Aorta (tissue), 5 donors: ENCODE results near the gene PTK7. TPM values are rescaled to one million over a fixed set of nuclear protein-coding genes. Genes with fewer than 3 reads are reported as not detected.
A peak's percentile ranks its signal among the peaks of the same experiment; 100 is the strongest.

Source experiments
- ATAC-seq: fragments of 200-7000 bp; cut with Tn5 transposase; one replicate; pipeline ENCODE4 v1.9.1; 2022; ENCODE audit warnings: moderate library complexity; ENCODE audit not compliant: low FRiP score
- DNase-seq, 2 donors: peaks; one replicate each; pipeline ENCODE4 v3.0.0-alpha.2; 2020
- H3K27ac ChIP-seq, 2 donors: one replicate each; pipeline ENCODE4 v1.5.1; 2013; ENCODE audit warnings: low read length in 2 of 2, mild to moderate bottlenecking in 2 of 2, moderate library complexity in 2 of 2, control low read depth in 1 of 2, inconsistent platforms in 1 of 2, low read depth in 1 of 2
- H3K27me3 ChIP-seq, 2 donors: one replicate each; pipeline ENCODE4 v1.6.1; 2013; ENCODE audit warnings: control low read depth in 1 of 2, low read length in 1 of 2, mild to moderate bottlenecking in 1 of 2, moderate library complexity in 1 of 2; ENCODE audit not compliant: insufficient read depth in 2 of 2, control insufficient read depth in 1 of 2
- H3K36me3 ChIP-seq, 2 donors: one replicate each; pipeline ENCODE4 v1.6.1; 2013; ENCODE audit warnings: control low read depth in 1 of 2, low read length in 1 of 2, mild to moderate bottlenecking in 1 of 2; ENCODE audit not compliant: insufficient read depth in 2 of 2, control insufficient read depth in 1 of 2
- H3K4me1 ChIP-seq, 2 donors: one replicate each; pipeline ENCODE4 v1.6.1; 2013; ENCODE audit warnings: low read length in 2 of 2, control low read depth in 1 of 2, mild to moderate bottlenecking in 1 of 2, moderate library complexity in 1 of 2; ENCODE audit not compliant: insufficient read depth in 2 of 2, control insufficient read depth in 1 of 2
- H3K4me3 ChIP-seq, 2 donors: one replicate each; pipeline ENCODE4 v1.5.1; 2013; ENCODE audit warnings: low read length in 2 of 2, control low read depth in 1 of 2, mild to moderate bottlenecking in 1 of 2
- H3K9me3 ChIP-seq: one replicate; pipeline ENCODE4 v1.6.1; 2013; ENCODE audit warnings: mild to moderate bottlenecking, low read length; ENCODE audit not compliant: control insufficient read depth
- WGBS, 2 donors: extraction: QIAGEN DNeasy Blood & Tissue Kit; methylation state at CpG; one replicate each; pipeline ENCODE4 v1.1.7; 2013; 5-methylcytosine and 5-hydroxymethylcytosine counted together
- intact Hi-C, 2 donors: fragments of 100-400 bp; cut with DNase I; formaldehyde crosslinking; loops; one replicate each; pipeline versions ENCODE4 v1.14.2 to v1.15.0; 2022
- polyA plus RNA-seq, 2 donors: library from polyadenylated mRNA; stranded (reverse); fragments of 200-250 nt; gene quantifications; one replicate each; pipeline ENCODE4 v1.2.3, GENCODE V29; 2013
- total RNA-seq, 2 donors: library from RNA; stranded (reverse); fragmentation: NEBNext Ultra II Directional; extraction: Animal tissue kit (Norgen Biotek cat#: 25700); gene quantifications; one replicate each; pipeline ENCODE4 v1.2.1, GENCODE V29; 2021
- donor health status: healthy with polysubstance abuse.
- donor health status: Bipolar disorder and iron deficiency.
- donor health status: DM: no; HTN: no; CAD: no.
- donor health status: DM: no; HTN: no; CAD: no.
- donor health status: DM: yes; HTN: yes; CAD: no.

The PTK7 gene
- total and polyA plus RNA-seq, 4 donors: 0.13 to 9.6 (median 5.0) TPM

DNA sequence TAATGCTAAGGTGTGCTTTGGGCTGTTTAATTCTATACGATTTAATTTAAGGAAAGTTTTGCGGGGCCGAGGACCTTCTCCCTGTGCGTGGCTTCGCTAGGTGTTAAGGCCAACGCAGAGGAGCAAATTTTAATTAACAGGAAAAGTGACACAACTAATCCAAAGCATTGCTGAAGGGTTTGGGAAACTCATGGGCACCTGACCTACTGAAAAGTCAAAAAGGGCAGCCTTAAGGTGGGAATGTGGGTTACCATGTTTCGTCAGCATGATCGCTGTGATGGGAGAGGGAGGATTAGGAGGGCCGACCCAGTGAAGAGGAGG lies 105.5 kb downstream of the PTK7 start:
- Histone ChIP-seq H3K27ac (no peak overlapping the region), H3K4me3 (peak overlapping the region; percentile 2 to 62), H3K36me3 (peaks cover 0 to 13% of the 10 kb centered on the region in 2 donors), H3K4me1 (no peaks in the 10 kb centered on the region), H3K27me3 (no peaks in the 10 kb centered on the region), H3K9me3 (no peaks in the 10 kb centered on the region)
- WGBS, 2 donors: 30 to 37% methylated on average over 9 of the region's 9 CpGs
- ATAC-seq: no peak
- intact Hi-C loops: no loop called here
- peak in 1 of 2 donors; percentile 25 for DNase-seq

DNA sequence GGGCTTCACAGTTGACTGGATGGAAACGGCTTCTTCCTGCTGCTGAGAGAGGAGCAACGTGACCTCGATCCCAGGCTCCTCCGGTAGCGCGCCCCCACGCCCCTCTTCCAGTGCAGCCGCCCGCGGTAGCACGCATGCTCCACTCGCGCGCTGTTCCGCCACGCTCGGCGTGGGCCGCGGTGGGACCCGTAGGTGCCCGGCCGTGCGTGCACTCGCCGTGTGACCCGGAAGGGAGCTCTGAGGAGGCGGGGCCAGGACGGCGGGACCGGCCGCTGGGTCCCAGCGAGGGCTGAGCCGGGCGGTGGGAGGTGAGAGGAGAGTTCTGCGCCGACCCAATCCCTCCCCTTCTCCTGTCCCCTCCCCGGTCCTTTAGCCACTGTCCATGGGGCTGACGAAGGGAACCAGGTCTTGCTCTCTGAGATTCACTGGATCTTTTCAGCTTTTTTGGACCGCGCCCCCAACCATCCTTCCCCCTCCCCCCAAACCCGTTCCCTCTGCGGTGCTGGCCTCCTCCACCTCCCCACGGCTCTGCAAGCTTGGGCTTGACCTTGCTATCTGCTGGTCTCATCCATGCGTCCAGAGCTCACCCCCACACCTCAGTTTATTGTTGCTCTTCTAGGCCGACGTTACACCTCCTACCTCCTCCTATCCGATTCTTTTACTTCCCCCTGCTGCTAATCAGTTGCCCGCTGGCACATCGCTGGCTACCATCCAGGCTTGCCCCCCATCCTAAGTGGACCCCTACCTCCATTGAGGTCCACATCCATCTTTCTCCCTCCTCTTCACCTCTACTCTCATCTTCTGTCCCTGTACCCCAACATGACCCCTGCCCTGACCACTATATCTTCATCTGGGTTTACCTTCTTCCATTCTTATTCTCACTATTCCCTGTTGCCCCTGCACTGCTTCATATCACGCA lies 106.1 kb downstream of the PTK7 start, which contains the start of gene CUL9:
Gene CUL9, plus strand, starts transcription at position 255 of the 919 bp plus-strand sequence. CDS start 2,115 bp downstream, outside the sequence.
- Histone ChIP-seq H3K4me3 (peak within 1 kb of the TSS; percentile 30 to 62), H3K27ac (no peak within 1 kb of the TSS), H3K27me3 (no peaks in the 10 kb centered on the region), H3K36me3 (peaks cover 0 to 15% of the 10 kb centered on the region in 2 donors), H3K9me3 (no peaks in the 10 kb centered on the region), H3K4me1 (no peaks in the 10 kb centered on the region)
- intact Hi-C loops: no loop called here
- WGBS, 2 donors: 1 to 2% methylated on average over 25 to 51 of the region's 51 CpGs
- ATAC-seq (peak; percentile 96), DNase-seq (peak; percentile 92 to 96)

DNA sequence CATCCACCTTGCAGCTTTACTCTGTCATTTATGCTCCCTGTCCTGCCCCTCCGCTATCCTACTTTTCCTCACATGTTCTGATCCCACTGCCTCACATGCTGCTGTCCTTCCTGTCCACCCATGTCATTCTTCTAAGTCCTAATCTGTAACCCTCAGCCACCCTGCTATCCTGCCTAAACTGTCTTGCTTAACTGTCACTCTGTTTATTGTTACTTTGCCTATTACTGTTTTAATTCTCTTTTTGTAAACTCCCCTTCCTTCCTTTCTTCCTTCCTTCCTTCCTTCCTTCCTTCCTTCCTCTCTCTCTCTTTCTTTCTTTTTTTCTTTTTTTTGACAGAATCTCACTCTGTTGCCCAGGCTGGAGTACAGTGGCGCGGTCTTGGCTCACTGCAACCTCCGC lies 107.3 kb downstream of the PTK7 start:
- Histone ChIP-seq H3K36me3 (peaks cover 0 to 13% of the 10 kb centered on the region in 2 donors), H3K4me1 (no peaks in the 10 kb centered on the region), H3K4me3 (no peak overlapping the region), H3K9me3 (no peaks in the 10 kb centered on the region), H3K27me3 (no peaks in the 10 kb centered on the region), H3K27ac (no peak overlapping the region)
- DNase-seq (no peak), ATAC-seq (no peak)
- WGBS, 2 donors: 96 to 97% methylated on average over 4 of the region's 4 CpGs
- intact Hi-C loops: no loop called here

DNA sequence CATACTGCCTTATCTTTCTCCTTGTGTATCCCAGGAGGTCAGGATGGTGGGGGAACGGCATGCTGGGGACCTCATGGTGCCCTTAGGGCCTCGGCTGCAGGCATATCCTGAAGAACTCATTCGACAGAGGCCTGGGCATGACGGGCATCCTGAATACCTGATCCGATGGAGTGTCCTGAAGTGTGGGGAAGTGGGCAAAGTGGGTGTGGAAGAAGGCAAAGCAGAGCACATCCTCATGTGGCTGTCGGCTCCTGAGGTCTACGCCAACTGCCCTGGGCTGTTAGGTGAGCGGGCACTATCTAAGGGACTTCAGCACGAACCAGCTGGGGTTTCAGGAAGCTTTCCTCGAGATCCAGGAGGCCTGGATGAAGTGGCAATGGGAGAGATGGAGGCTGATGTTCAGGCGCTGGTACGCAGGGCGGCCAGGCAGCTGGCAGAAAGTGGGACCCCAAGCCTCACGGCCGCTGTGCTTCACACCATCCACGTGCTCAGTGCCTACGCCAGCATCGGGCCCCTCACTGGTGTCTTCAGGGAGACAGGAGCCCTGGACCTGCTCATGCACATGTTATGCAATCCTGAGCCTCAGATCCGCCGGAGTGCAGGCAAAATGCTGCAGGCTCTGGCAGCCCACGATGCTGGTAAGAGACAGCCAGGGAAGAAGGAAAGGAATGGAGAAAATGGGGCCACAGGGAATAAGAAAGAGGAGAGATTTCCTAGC lies 108.3 kb downstream of the PTK7 start:
- peaks cover 0 to 6% of the 10 kb centered on the region in 2 donors for H3K36me3 ChIP-seq
- intact Hi-C loops: no loop called here
- H3K4me3 ChIP-seq: no peak overlapping the region
- no peak overlapping the region for H3K27ac ChIP-seq
- no peaks in the 10 kb centered on the region for H3K4me1 ChIP-seq
- H3K27me3 ChIP-seq: no peaks in the 10 kb centered on the region
- WGBS, 2 donors: 91% methylated on average over 21 of the region's 21 CpGs
- ATAC-seq: no peak
- peak in 1 of 2 donors; percentile 53 for DNase-seq
- H3K9me3 ChIP-seq: no peaks in the 10 kb centered on the region

DNA sequence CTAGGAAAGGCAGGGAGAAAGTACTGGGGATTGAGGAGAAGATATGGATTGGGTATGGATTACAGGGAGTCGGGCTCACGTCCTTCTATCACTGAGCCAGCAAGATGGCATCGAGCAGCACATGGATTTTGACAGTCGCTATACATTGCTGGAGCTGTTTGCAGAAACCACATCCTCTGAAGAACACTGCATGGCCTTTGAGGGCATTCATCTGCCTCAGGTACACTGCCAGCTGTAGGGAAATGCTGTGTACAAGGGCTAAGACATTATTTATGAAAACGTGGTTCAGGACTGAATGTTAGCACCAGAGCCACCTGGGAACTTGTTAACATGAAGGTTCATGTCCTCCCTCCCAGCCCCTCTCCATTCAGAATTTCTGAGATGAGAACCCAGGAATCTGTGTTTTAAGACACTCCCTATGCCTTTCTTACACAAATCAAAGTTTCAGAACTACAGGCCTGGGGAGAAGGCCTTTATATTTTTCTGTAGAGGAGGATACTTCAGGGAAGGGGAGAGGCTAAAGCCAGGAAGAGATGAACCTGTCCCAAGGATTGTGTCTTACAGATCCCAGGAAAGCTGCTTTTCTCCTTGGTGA lies 109.4 kb downstream of the PTK7 start:
- ATAC-seq (no peak), DNase-seq (no peak)
- Histone ChIP-seq H3K36me3 (peaks cover 0 to 4% of the 10 kb centered on the region in 2 donors), H3K9me3 (no peaks in the 10 kb centered on the region), H3K27me3 (no peaks in the 10 kb centered on the region), H3K27ac (no peak overlapping the region), H3K4me1 (no peaks in the 10 kb centered on the region), H3K4me3 (no peak overlapping the region)
- 83 to 84% methylated on average over 5 of the region's 5 CpGs for WGBS, 2 donors
- intact Hi-C loops: no loop called here

DNA sequence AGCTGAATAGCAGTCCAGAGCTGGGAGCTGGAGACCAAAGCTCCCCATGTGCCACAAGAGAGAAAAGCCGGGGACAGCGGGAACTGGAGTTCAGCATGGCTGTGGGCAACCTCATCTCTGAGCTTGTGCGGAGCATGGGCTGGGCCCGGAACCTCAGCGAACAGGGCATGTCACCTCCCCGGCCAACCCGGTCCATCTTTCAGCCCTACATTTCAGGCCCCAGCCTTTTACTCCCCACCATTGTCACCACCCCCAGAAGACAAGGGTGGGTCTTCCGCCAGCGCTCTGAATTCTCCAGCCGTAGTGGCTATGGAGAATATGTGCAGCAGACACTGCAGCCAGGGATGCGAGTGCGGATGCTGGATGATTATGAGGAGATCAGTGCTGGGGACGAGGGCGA lies 109.9 kb downstream of the PTK7 start:
- no peak overlapping the region for H3K27ac ChIP-seq
- DNase-seq: peak in 1 of 2 donors; percentile 42

DNA sequence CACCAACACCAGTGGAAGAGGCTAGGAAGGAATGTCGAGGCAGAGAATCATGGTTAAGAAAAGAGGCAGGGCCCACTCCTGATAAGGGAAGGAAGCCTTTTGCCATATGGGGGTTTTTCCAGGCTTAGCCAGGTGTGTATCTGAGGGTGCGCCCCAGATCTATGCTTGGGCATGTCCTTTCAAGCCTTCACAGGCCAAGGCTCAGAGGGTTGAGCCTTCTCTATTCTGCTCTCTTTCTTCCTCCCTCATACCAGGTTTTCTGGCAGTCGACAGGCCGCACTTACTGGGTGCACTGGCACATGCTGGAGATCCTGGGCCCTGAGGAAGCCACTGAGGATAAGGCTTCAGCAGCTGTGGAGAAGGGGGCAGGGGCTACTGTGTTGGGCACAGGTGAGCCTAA lies 110.6 kb downstream of the PTK7 start:
- no peak overlapping the region for H3K27ac ChIP-seq
- H3K9me3 ChIP-seq: no peaks in the 10 kb centered on the region
- DNase-seq: peak in 1 of 2 donors; percentile 15
- intact Hi-C loops: no loop called here
- no peaks in the 10 kb centered on the region for H3K4me1 ChIP-seq
- WGBS, 2 donors: 91 to 96% methylated on average over 4 of the region's 4 CpGs
- peaks cover 0 to 4% of the 10 kb centered on the region in 2 donors for H3K36me3 ChIP-seq
- no peak overlapping the region for H3K4me3 ChIP-seq
- no peak for ATAC-seq
- H3K27me3 ChIP-seq: no peaks in the 10 kb centered on the region

More for the DNA sequence above, 109.9 kb downstream of the PTK7 start:
- no peaks in the 10 kb centered on the region for H3K4me1 ChIP-seq
- H3K36me3 ChIP-seq: peaks cover 0 to 4% of the 10 kb centered on the region in 2 donors
- intact Hi-C loops: no loop called here
- H3K27me3 ChIP-seq: no peaks in the 10 kb centered on the region
- 96 to 97% methylated on average over 14 of the region's 14 CpGs for WGBS, 2 donors
- H3K4me3 ChIP-seq: no peak overlapping the region
- no peak for ATAC-seq
- H3K9me3 ChIP-seq: no peaks in the 10 kb centered on the region

DNA sequence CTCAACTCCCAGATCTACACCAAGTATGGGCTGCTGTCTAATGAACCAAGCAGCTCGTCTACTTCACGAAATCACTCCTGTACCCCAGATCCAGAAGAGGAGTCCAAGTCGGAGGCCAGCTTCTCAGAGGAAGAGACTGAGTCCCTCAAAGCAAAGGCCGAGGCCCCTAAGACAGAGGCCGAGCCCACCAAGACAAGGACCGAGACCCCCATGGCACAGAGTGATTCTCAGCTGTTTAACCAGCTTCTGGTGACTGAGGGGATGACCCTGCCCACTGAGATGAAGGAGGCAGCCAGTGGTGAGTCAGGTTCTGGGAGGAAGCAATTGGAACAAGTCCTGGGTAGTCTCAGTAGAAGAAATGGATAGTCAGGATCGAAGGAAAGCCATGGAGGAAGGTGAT lies 111.7 kb downstream of the PTK7 start:
- Histone ChIP-seq H3K27me3 (no peaks in the 10 kb centered on the region), H3K4me1 (no peaks in the 10 kb centered on the region), H3K36me3 (peaks cover 0 to 4% of the 10 kb centered on the region in 2 donors), H3K27ac (no peak overlapping the region), H3K4me3 (no peak overlapping the region), H3K9me3 (no peaks in the 10 kb centered on the region)
- no peak for ATAC-seq
- intact Hi-C loops: no loop called here
- 94 to 97% methylated on average over 7 of the region's 7 CpGs for WGBS, 2 donors
- DNase-seq: peak in 1 of 2 donors; percentile 22
